Heart left ventricle (tissue), 16 donors: ENCODE results near the gene ZBTB21. TPM values are rescaled to one million over a fixed set of nuclear protein-coding genes. Genes with fewer than 3 reads are reported as not detected.

ENCODE experiments used
- ATAC-seq, 4 donors: fragments of 200-7000 bp; cut with Tn5 transposase; one replicate each; pipeline ENCODE4 v1.9.1; 2020 to 2022; ENCODE audit warnings: moderate library complexity in 4 of 4, mild to moderate bottlenecking in 3 of 4, moderate number of reproducible peaks in 1 of 4
- DNase-seq, 5 donors: peaks; one replicate each; pipeline ENCODE4 v3.0.0-alpha.2; 2020
- H3K27ac ChIP-seq, 12 donors: fragments of 200-600 bp; sonication (generic) in 4 of 12; one replicate each; pipeline versions ENCODE4 v1.5.0 to v1.8.0; 2016 to 2022; ENCODE audit warnings: mild to moderate bottlenecking in 2 of 12
- H3K27me3 ChIP-seq, 9 donors: fragments of 200-600 bp; sonication (generic) in 2 of 9; one replicate each; pipeline versions ENCODE4 v1.5.1 to v1.8.0; 2016 to 2022; ENCODE audit warnings: mild to moderate bottlenecking in 3 of 9
- H3K36me3 ChIP-seq, 9 donors: fragments of 200-600 bp; sonication (generic) in 2 of 9; one replicate each; pipeline versions ENCODE4 v1.5.0 to v1.8.0; 2018 to 2022; ENCODE audit warnings: mild to moderate bottlenecking in 2 of 9
- H3K4me1 ChIP-seq, 12 donors: fragments of 200-600 bp; sonication (generic) in 4 of 12; one replicate each; pipeline versions ENCODE4 v1.5.0 to v1.8.0; 2016 to 2022; ENCODE audit warnings: mild to moderate bottlenecking in 3 of 12
- H3K4me3 ChIP-seq, 12 donors: fragments of 200-600 bp; sonication (generic) in 4 of 12; one replicate each; pipeline versions ENCODE4 v1.5.0 to v1.8.0; 2017 to 2022; ENCODE audit warnings: mild to moderate bottlenecking in 9 of 12, moderate library complexity in 4 of 12
- H3K9me3 ChIP-seq, 12 donors: fragments of 200-600 bp; sonication (generic) in 4 of 12; one replicate each; pipeline versions ENCODE4 v1.5.0 to v1.8.0; 2016 to 2022; ENCODE audit warnings: mild to moderate bottlenecking in 1 of 12
- CTCF ChIP-seq, 12 donors: fragments of 200-600 bp; sonication (generic) in 4 of 12; IDR thresholded peaks; one replicate each; pipeline versions ENCODE4 v1.5.0 to v1.8.0; 2018 to 2022; ENCODE audit warnings: antibody characterized with exemption in 12 of 12, mild to moderate bottlenecking in 5 of 12
- POLR2A ChIP-seq, 2 donors: fragments of 450-650 bp; IDR thresholded peaks; one replicate each; pipeline ENCODE4 v1.6.1; 2017; ENCODE audit warnings: antibody characterized with exemption in 2 of 2, mild to moderate bottlenecking in 2 of 2, moderate library complexity in 2 of 2
- WGBS, 4 donors: extraction: QIAGEN DNeasy Blood & Tissue Kit in 2 of 4; methylation state at CpG; one replicate each; pipeline versions ENCODE4 v1.1.5 to v1.1.7; 2013 to 2018; 5-methylcytosine and 5-hydroxymethylcytosine counted together
- intact Hi-C, 10 donors: fragments of 100-400 bp; cut with DNase I; formaldehyde crosslinking; loops; one replicate each; pipeline versions ENCODE4 v1.11.1 to v1.14.2; 2022
- polyA plus RNA-seq, 2 donors: library from polyadenylated mRNA; stranded (reverse); fragments of 200-250 nt; gene quantifications; one replicate each; pipeline ENCODE4 v1.2.3, GENCODE V29; 2013
- total RNA-seq, 9 donors: library from RNA; depleted of rRNA in 2 of 9; stranded (reverse); fragments of >200 nt in 2 of 9; fragmentation: NEBNext Ultra II Directional in 3 of 9; extraction: Animal tissue kit (Norgen Biotek cat#: 25700) in 3 of 9; gene quantifications; one replicate each; pipeline versions ENCODE4 v1.1.0 to v1.2.4, GENCODE V29; 2016 to 2023
- donor health status: ischemic (EF 13 %, LVEDD 7.1; RV severe dilation, severe dysfunction).
- donor health status: healthy with polysubstance abuse.
- donor health status: DM: no; HTN: yes; CAD: no.
- donor health status: DM: no; HTN: no; CAD: no.
- donor health status: ischemic (EF 25% LVEDD 6.9; RV normal size, moderate dysfunction).
- donor health status: ischemic (EF 25% LVEDD 5.7; RV mildly dilated, moderate dysfunction).
- donor health status: healthy.
- donor health status: DM: yes; HTN: yes; CAD: no.
- donor health status: ischemic (EF 35%, LVEDD 5.7; RV mildly dilated, moderate dysfunction).
- donor health status: nonischemic (EF 11% LVEDD 7.7; RV severe dilation, severe dysfunction).
- donor health status: DM: yes; HTN: yes; CAD: no.
- donor health status: PGD.
- donor health status: ischemic (EF 29% LVEDD 5.4; RV normal size, mild dysfunction).
- donor health status: nonischemic (EF 23%, LVEDD 6.1; RV moderate dilation, normal function).

ZBTB21 gene
- total and polyA plus RNA-seq, 11 donors, result 1.2 to 10.2 (median 6.1) TPM

- Histone ChIP-seq H3K36me3 (no peaks in the 10 kb centered on the region), H3K27me3 (no peaks in the 10 kb centered on the region), H3K9me3 (peaks cover 0 to 4% (median 0%) of the 10 kb centered on the region in 12 donors), H3K27ac (peak overlapping the region in 5 of 12 donors; percentile 19 to 70 (median 49)), H3K4me3 (no peak overlapping the region), H3K4me1 (peaks cover 0 to 18% (median 0%) of the 10 kb centered on the region in 12 donors)
- WGBS, 4 donors, result 60 to 78% (median 73%) methylated on average over 5 to 9 of the region's 9 CpGs
- peak in 1 of 4 donors; percentile 55 for ATAC-seq
- intact Hi-C loops, result no loop called here
- DNase-seq, result no peak
- TF ChIP-seq CTCF (IDR thresholded peaks at IDR 0.05) (no peak), POLR2A (IDR thresholded peaks at IDR 0.05) (no peak)
Observed at GRCh38 chr21:42028766-42029425, 18.7 kb upstream of the ZBTB21 start.

- no peak for DNase-seq
- Histone ChIP-seq H3K9me3 (peaks cover 0 to 4% (median 0%) of the 10 kb centered on the region in 12 donors), H3K27me3 (no peaks in the 10 kb centered on the region), H3K27ac (peak overlapping the region in 6 of 12 donors; percentile 9 to 70 (median 43)), H3K36me3 (no peaks in the 10 kb centered on the region), H3K4me1 (peaks cover 0 to 18% (median 0%) of the 10 kb centered on the region in 12 donors), H3K4me3 (no peak overlapping the region)
- 78 to 82% (median 81%) methylated on average over 26 of the region's 26 CpGs for WGBS, 4 donors
- intact Hi-C loops, result no loop called here
- no peak for TF ChIP-seq CTCF (IDR thresholded peaks at IDR 0.05)
- TF ChIP-seq POLR2A (IDR thresholded peaks at IDR 0.05), result no peak
- peak in 1 of 4 donors; percentile 37 for ATAC-seq
Observed at GRCh38 chr21:42027822-42028765, 17.9 kb upstream of the ZBTB21 start.

- ATAC-seq (no peak), DNase-seq (no peak)
- peaks cover 0 to 4% (median 0%) of the 10 kb centered on the region in 12 donors for H3K9me3 ChIP-seq
- H3K4me1 ChIP-seq, result peaks cover 0 to 18% (median 0%) of the 10 kb centered on the region in 12 donors
- H3K4me3 ChIP-seq, result no peak overlapping the region
- TF ChIP-seq CTCF (IDR thresholded peaks at IDR 0.05) (no peak), POLR2A (IDR thresholded peaks at IDR 0.05) (no peak)
- H3K36me3 ChIP-seq, result no peaks in the 10 kb centered on the region
- peaks cover 0 to 3% (median 0%) of the 10 kb centered on the region in 9 donors for H3K27me3 ChIP-seq
- peak overlapping the region in 1 of 12 donors; percentile 49 for H3K27ac ChIP-seq
- 88 to 90% (median 90%) methylated on average over 6 of the region's 6 CpGs for WGBS, 4 donors
- intact Hi-C loops, result no loop called here
Observed at GRCh38 chr21:42027085-42027821, 17.1 kb upstream of the ZBTB21 start.
